HL-60 (cell line): ENCODE data around the gene LMF1.

Experiments
- DNase-seq, 2 experiments: peaks; one replicate each; pipeline ENCODE4 v3.0.0-alpha.2; 2010 to 2020; ENCODE audit warnings: low read depth in 1 of 2, low spot score in 1 of 2
- H3K27ac ChIP-seq: fragments of 250-450 bp; sonication (Bioruptor Pico); replicated peaks from 2 replicates; pipeline ENCODE4 v1.5.1; 2020; ENCODE audit warnings: mild to moderate bottlenecking, moderate library complexity
- H3K27me3 ChIP-seq: fragments of 250-450 bp; sonication (Bioruptor Pico); 2 replicates; pipeline ENCODE4 v1.5.1; 2021; ENCODE audit warnings: mild to moderate bottlenecking, moderate library complexity; ENCODE audit not compliant: insufficient read depth, poor library complexity, severe bottlenecking
- H3K4me3 ChIP-seq: replicated peaks from 2 replicates; pipeline ENCODE4 v1.5.1; 2011; ENCODE audit warnings: mild to moderate bottlenecking, control low read depth, low read length; ENCODE audit not compliant: insufficient read depth
- GABPA ChIP-seq: IDR thresholded peaks from 2 replicates; pipeline ENCODE4 v1.6.1; 2012; ENCODE audit warnings: low read depth
- POLR2AphosphoS5 ChIP-seq: IDR thresholded peaks from 2 replicates; pipeline ENCODE4 v1.6.1; 2012; ENCODE audit warnings: low read depth
- REST ChIP-seq: IDR thresholded peaks from 2 replicates; pipeline ENCODE4 v1.6.1; 2012; ENCODE audit warnings: low read depth; ENCODE audit not compliant: insufficient replicate concordance
- SPI1 ChIP-seq: IDR thresholded peaks from 2 replicates; pipeline ENCODE4 v1.6.1; 2012; ENCODE audit warnings: low read depth, mild to moderate bottlenecking, borderline replicate concordance
- TF ChIP-seq, protein P1 (sequence below): IDR thresholded peaks from one replicate; pipeline ENCODE4 v1.5.1; 2011; ENCODE audit warnings: low read length, control low read depth, inconsistent platforms; ENCODE audit not compliant: insufficient read depth

Gene LMF1

DNA sequence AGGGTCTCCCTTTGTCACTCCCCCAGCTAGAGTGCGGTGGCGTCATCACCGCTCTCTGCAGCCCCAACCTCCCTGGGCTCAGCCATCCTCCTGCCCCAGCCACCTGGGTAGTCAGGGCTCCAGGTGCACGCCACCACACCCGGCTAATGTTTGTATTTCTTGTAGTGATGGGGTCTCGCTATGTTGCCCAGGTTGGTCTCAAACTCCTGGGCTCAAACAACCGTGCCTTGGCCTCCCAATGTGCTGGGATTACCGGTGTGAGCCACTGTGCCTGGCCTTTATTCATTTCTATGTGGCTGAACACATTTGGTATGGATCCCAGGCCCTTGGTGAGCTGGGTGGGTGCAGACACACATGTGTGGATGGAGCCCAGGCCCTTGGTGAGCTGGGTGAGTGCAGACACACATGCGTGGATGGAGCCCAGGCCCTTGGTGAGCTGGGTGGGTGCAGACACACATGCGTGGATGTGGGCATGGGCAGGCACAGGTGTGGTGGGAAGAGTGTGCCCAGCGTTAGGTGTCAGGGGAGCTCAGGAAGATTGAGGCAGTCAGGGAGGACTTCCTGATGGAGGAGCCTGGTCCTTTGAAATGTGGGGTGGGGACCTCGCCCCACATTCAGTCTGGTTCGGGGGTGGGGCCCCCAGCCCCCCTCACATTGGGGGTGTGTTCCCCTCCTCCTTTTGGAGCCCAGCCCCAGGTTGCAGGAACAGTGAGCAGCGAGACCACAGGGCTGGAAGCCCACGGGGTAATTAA is 47.8 kb upstream of the LMF1 start:
- H3K27ac ChIP-seq: no peak overlapping the region
- no peak for TF ChIP-seq GABPA
- TF ChIP-seq SPI1: no peak
- TF ChIP-seq, protein P1, sequence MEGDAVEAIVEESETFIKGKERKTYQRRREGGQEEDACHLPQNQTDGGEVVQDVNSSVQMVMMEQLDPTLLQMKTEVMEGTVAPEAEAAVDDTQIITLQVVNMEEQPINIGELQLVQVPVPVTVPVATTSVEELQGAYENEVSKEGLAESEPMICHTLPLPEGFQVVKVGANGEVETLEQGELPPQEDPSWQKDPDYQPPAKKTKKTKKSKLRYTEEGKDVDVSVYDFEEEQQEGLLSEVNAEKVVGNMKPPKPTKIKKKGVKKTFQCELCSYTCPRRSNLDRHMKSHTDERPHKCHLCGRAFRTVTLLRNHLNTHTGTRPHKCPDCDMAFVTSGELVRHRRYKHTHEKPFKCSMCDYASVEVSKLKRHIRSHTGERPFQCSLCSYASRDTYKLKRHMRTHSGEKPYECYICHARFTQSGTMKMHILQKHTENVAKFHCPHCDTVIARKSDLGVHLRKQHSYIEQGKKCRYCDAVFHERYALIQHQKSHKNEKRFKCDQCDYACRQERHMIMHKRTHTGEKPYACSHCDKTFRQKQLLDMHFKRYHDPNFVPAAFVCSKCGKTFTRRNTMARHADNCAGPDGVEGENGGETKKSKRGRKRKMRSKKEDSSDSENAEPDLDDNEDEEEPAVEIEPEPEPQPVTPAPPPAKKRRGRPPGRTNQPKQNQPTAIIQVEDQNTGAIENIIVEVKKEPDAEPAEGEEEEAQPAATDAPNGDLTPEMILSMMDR: no peak
- TF ChIP-seq POLR2AphosphoS5: no peak
- TF ChIP-seq REST: no peak
- no peak overlapping the region for H3K4me3 ChIP-seq
- H3K27me3 ChIP-seq: no peaks in the 10 kb centered on the region
- no peak for DNase-seq

DNA sequence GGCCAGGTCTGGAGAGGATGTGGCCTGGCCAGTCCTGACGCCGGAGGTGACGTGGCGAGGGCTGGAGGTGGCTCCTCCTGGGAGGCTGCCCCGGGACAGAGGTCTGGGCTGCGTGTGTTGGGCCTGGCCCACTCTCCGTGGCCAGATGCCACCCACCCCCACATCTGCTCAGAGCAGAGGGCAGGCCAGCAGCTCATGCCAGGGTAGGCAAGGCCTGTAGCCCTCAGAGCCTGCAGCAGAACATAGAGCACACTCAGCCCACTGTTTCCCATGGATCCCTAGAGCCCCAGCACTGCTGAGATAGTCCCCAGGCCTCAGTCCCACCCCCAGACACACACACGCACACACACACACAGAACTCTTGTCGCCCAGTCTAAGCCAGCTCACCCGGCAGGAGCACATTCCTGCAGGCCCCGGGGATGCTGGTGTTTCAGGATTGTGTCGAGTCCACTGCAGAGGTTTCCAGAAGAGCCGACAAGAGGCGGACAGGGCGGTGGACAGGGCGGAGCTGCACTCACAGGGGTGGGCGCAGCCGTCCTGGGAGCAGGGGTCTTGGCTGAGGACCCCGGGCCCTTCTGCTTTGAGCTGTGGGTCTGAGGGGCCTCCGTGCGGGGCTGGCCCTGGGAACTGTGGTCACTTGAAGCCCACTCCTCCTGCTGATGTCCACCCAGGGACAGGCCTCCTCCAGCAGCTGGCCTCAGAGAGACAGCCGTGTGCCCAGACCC is 44.1 kb upstream of the LMF1 start:
- Histone ChIP-seq H3K27ac (no peak overlapping the region), H3K4me3 (no peak overlapping the region), H3K27me3 (peaks cover 12% of the 10 kb centered on the region)
- TF ChIP-seq GABPA (no peak), POLR2AphosphoS5 (no peak), REST (no peak)
- TF ChIP-seq, protein P1: no peak
- no peak for DNase-seq

- Histone ChIP-seq H3K4me3 (no peak overlapping the region), H3K27ac (no peak overlapping the region), H3K27me3 (peaks cover 19% of the 10 kb centered on the region)
- DNase-seq: no peak
- no peak for TF ChIP-seq SPI1
- no peak for TF ChIP-seq REST
- no peak for TF ChIP-seq GABPA
- TF ChIP-seq POLR2AphosphoS5: no peak
- TF ChIP-seq, protein P1: no peak
Measured at GRCh38 chr16:1014221-1014620, 43.4 kb upstream of the LMF1 start.
